ENCODE results near the gene CRADD.

DNA sequence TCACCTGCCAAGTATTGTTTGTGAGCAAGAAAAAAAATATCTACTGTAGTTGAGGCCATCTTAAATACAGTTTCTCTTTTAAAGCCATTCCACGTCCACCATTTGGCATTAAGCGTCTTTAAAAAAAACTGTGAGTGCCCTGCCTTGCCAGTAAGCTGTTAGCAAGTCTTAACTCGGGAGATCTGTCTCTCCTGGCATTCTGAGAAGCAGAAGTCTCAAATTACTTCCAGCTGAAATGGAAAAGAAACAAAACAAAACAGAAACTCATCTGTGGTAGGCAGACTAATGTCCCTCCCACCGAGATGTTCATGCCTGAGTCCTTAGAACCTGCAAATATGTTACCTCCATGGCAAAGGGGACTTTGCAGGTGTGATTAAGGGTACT is 126.2 kb downstream of the CRADD start:
- TF ChIP-seq, protein P1, sequence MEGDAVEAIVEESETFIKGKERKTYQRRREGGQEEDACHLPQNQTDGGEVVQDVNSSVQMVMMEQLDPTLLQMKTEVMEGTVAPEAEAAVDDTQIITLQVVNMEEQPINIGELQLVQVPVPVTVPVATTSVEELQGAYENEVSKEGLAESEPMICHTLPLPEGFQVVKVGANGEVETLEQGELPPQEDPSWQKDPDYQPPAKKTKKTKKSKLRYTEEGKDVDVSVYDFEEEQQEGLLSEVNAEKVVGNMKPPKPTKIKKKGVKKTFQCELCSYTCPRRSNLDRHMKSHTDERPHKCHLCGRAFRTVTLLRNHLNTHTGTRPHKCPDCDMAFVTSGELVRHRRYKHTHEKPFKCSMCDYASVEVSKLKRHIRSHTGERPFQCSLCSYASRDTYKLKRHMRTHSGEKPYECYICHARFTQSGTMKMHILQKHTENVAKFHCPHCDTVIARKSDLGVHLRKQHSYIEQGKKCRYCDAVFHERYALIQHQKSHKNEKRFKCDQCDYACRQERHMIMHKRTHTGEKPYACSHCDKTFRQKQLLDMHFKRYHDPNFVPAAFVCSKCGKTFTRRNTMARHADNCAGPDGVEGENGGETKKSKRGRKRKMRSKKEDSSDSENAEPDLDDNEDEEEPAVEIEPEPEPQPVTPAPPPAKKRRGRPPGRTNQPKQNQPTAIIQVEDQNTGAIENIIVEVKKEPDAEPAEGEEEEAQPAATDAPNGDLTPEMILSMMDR (IDR thresholded peaks at IDR 0.05; ENCODE audit: extremely low read depth in 1 of 2, insufficient read depth in 1 of 2, low read depth in 1 of 2, low read length in 2 of 2): no peak
- TF ChIP-seq EZH2 (IDR thresholded peaks at IDR 0.05; ENCODE audit: borderline replicate concordance, low read depth, low read length, severe bottlenecking): no peak
- TF ChIP-seq POLR2AphosphoS5 (IDR thresholded peaks at IDR 0.05; ENCODE audit: insufficient read depth, low read depth, low read length): no peak
- no peak for TF ChIP-seq POLR2A (IDR thresholded peaks at IDR 0.05; ENCODE audit: low read depth, low read length)
